Measurements from ENCODE around the gene SLC44A1.

The SLC44A1 gene

GRCh38 chr9:105219291-105219805 is 25.1 kb upstream of the SLC44A1 start:
- Histone ChIP-seq H3K27me3 (ENCODE audit: low read depth, low read length) (no peaks in the 10 kb centered on the region), H3K27ac (ENCODE audit: low read length) (no peak overlapping the region), H3K4me3 (ENCODE audit: low read depth in 1 of 2, low read length in 2 of 2) (no peak overlapping the region), H3K9me3 (ENCODE audit: control insufficient read depth in 1 of 2, low read length in 2 of 2) (peaks cover 6 to 10% of the 10 kb centered on the region in 2 donors), H3K36me3 (ENCODE audit: control insufficient read depth in 1 of 2, insufficient read depth in 2 of 2, low read length in 2 of 2) (no peaks in the 10 kb centered on the region), H3K4me1 (ENCODE audit: control insufficient read depth in 1 of 2, insufficient read depth in 2 of 2, low read length in 2 of 2) (peaks cover 0 to 11% of the 10 kb centered on the region in 2 donors)

GRCh38 chr9:105220451-105220850 is 24.0 kb upstream of the SLC44A1 start:
- H3K27ac ChIP-seq (ENCODE audit: low read length) = no peak overlapping the region

GRCh38 chr9:105223544-105224140 is 20.8 kb upstream of the SLC44A1 start:
- Histone ChIP-seq H3K4me1 (ENCODE audit: control insufficient read depth in 1 of 2, insufficient read depth in 2 of 2, low read length in 2 of 2) (peaks cover 0 to 2% of the 10 kb centered on the region in 2 donors), H3K36me3 (ENCODE audit: control insufficient read depth in 1 of 2, insufficient read depth in 2 of 2, low read length in 2 of 2) (no peaks in the 10 kb centered on the region), H3K27me3 (ENCODE audit: low read depth, low read length) (no peaks in the 10 kb centered on the region), H3K9me3 (ENCODE audit: control insufficient read depth in 1 of 2, low read length in 2 of 2) (peaks cover 8 to 18% of the 10 kb centered on the region in 2 donors), H3K4me3 (ENCODE audit: low read depth in 1 of 2, low read length in 2 of 2) (no peak overlapping the region), H3K27ac (ENCODE audit: low read length) (no peak overlapping the region)

More at GRCh38 chr9:105220451-105220850, 24.0 kb upstream of the SLC44A1 start:
- H3K9me3 ChIP-seq (ENCODE audit: control insufficient read depth in 1 of 2, low read length in 2 of 2) = peaks cover 8 to 18% of the 10 kb centered on the region in 2 donors
- no peaks in the 10 kb centered on the region for H3K36me3 ChIP-seq (ENCODE audit: control insufficient read depth in 1 of 2, insufficient read depth in 2 of 2, low read length in 2 of 2)
- no peaks in the 10 kb centered on the region for H3K27me3 ChIP-seq (ENCODE audit: low read depth, low read length)
- H3K4me1 ChIP-seq (ENCODE audit: control insufficient read depth in 1 of 2, insufficient read depth in 2 of 2, low read length in 2 of 2) = peaks cover 0 to 11% of the 10 kb centered on the region in 2 donors
- no peak overlapping the region for H3K4me3 ChIP-seq (ENCODE audit: low read depth in 1 of 2, low read length in 2 of 2)

GRCh38 chr9:105226055-105226454 is 18.4 kb upstream of the SLC44A1 start:
- Histone ChIP-seq H3K27me3 (ENCODE audit: low read depth, low read length) (no peaks in the 10 kb centered on the region), H3K4me1 (ENCODE audit: control insufficient read depth in 1 of 2, insufficient read depth in 2 of 2, low read length in 2 of 2) (peaks cover 0 to 4% of the 10 kb centered on the region in 2 donors), H3K4me3 (ENCODE audit: low read depth in 1 of 2, low read length in 2 of 2) (no peak overlapping the region), H3K9me3 (ENCODE audit: control insufficient read depth in 1 of 2, low read length in 2 of 2) (peaks cover 8 to 18% of the 10 kb centered on the region in 2 donors), H3K27ac (ENCODE audit: low read length) (no peak overlapping the region), H3K36me3 (ENCODE audit: control insufficient read depth in 1 of 2, insufficient read depth in 2 of 2, low read length in 2 of 2) (no peaks in the 10 kb centered on the region)

- Histone ChIP-seq H3K9me3 (ENCODE audit: control insufficient read depth in 1 of 2, low read length in 2 of 2) (no peaks in the 10 kb centered on the region), H3K27ac (ENCODE audit: low read length) (no peak overlapping the region), H3K4me1 (ENCODE audit: control insufficient read depth in 1 of 2, insufficient read depth in 2 of 2, low read length in 2 of 2) (peaks cover 0 to 4% of the 10 kb centered on the region in 2 donors), H3K36me3 (ENCODE audit: control insufficient read depth in 1 of 2, insufficient read depth in 2 of 2, low read length in 2 of 2) (no peaks in the 10 kb centered on the region), H3K27me3 (ENCODE audit: low read depth, low read length) (no peaks in the 10 kb centered on the region), H3K4me3 (ENCODE audit: low read depth in 1 of 2, low read length in 2 of 2) (no peak overlapping the region)
Measured at GRCh38 chr9:105232207-105232606, 12.2 kb upstream of the SLC44A1 start.

GRCh38 chr9:105233873-105234272 is 10.6 kb upstream of the SLC44A1 start:
- no peaks in the 10 kb centered on the region for H3K9me3 ChIP-seq (ENCODE audit: control insufficient read depth in 1 of 2, low read length in 2 of 2)
- H3K27me3 ChIP-seq (ENCODE audit: low read depth, low read length) = no peaks in the 10 kb centered on the region
- no peaks in the 10 kb centered on the region for H3K36me3 ChIP-seq (ENCODE audit: control insufficient read depth in 1 of 2, insufficient read depth in 2 of 2, low read length in 2 of 2)
- H3K4me3 ChIP-seq (ENCODE audit: low read depth in 1 of 2, low read length in 2 of 2) = no peak overlapping the region
- H3K27ac ChIP-seq (ENCODE audit: low read length) = no peak overlapping the region
- H3K4me1 ChIP-seq (ENCODE audit: control insufficient read depth in 1 of 2, insufficient read depth in 2 of 2, low read length in 2 of 2) = no peaks in the 10 kb centered on the region

GRCh38 chr9:105236261-105236660 is 8.2 kb upstream of the SLC44A1 start:
- Histone ChIP-seq H3K4me3 (ENCODE audit: low read depth in 1 of 2, low read length in 2 of 2) (no peak overlapping the region), H3K36me3 (ENCODE audit: control insufficient read depth in 1 of 2, insufficient read depth in 2 of 2, low read length in 2 of 2) (no peaks in the 10 kb centered on the region), H3K27ac (ENCODE audit: low read length) (no peak overlapping the region), H3K4me1 (ENCODE audit: control insufficient read depth in 1 of 2, insufficient read depth in 2 of 2, low read length in 2 of 2) (peaks cover 0 to 4% of the 10 kb centered on the region in 2 donors), H3K27me3 (ENCODE audit: low read depth, low read length) (no peaks in the 10 kb centered on the region), H3K9me3 (ENCODE audit: control insufficient read depth in 1 of 2, low read length in 2 of 2) (no peaks in the 10 kb centered on the region)

GRCh38 chr9:105237246-105237645 is 7.2 kb upstream of the SLC44A1 start:
- H3K4me1 ChIP-seq (ENCODE audit: control insufficient read depth in 1 of 2, insufficient read depth in 2 of 2, low read length in 2 of 2) = peaks cover 0 to 13% of the 10 kb centered on the region in 2 donors
- no peaks in the 10 kb centered on the region for H3K36me3 ChIP-seq (ENCODE audit: control insufficient read depth in 1 of 2, insufficient read depth in 2 of 2, low read length in 2 of 2)
- H3K27me3 ChIP-seq (ENCODE audit: low read depth, low read length) = no peaks in the 10 kb centered on the region
- H3K27ac ChIP-seq (ENCODE audit: low read length) = no peak overlapping the region
- H3K9me3 ChIP-seq (ENCODE audit: control insufficient read depth in 1 of 2, low read length in 2 of 2) = no peaks in the 10 kb centered on the region
- H3K4me3 ChIP-seq (ENCODE audit: low read depth in 1 of 2, low read length in 2 of 2) = no peak overlapping the region

GRCh38 chr9:105238302-105238701 is 6.1 kb upstream of the SLC44A1 start:
- Histone ChIP-seq H3K9me3 (ENCODE audit: control insufficient read depth in 1 of 2, low read length in 2 of 2) (no peaks in the 10 kb centered on the region), H3K27me3 (ENCODE audit: low read depth, low read length) (no peaks in the 10 kb centered on the region), H3K27ac (ENCODE audit: low read length) (no peak overlapping the region), H3K4me3 (ENCODE audit: low read depth in 1 of 2, low read length in 2 of 2) (no peak overlapping the region), H3K4me1 (ENCODE audit: control insufficient read depth in 1 of 2, insufficient read depth in 2 of 2, low read length in 2 of 2) (peaks cover 0 to 21% of the 10 kb centered on the region in 2 donors), H3K36me3 (ENCODE audit: control insufficient read depth in 1 of 2, insufficient read depth in 2 of 2, low read length in 2 of 2) (no peaks in the 10 kb centered on the region)

GRCh38 chr9:105241356-105242043 is 3.0 kb upstream of the SLC44A1 start:
- H3K27ac ChIP-seq (ENCODE audit: low read length) = no peak overlapping the region
- no peaks in the 10 kb centered on the region for H3K36me3 ChIP-seq (ENCODE audit: control insufficient read depth in 1 of 2, insufficient read depth in 2 of 2, low read length in 2 of 2)
- no peak overlapping the region for H3K4me3 ChIP-seq (ENCODE audit: low read depth in 1 of 2, low read length in 2 of 2)
- H3K4me1 ChIP-seq (ENCODE audit: control insufficient read depth in 1 of 2, insufficient read depth in 2 of 2, low read length in 2 of 2) = peaks cover 0 to 21% of the 10 kb centered on the region in 2 donors
- H3K27me3 ChIP-seq (ENCODE audit: low read depth, low read length) = no peaks in the 10 kb centered on the region
- no peaks in the 10 kb centered on the region for H3K9me3 ChIP-seq (ENCODE audit: control insufficient read depth in 1 of 2, low read length in 2 of 2)

- Histone ChIP-seq H3K4me1 (ENCODE audit: control insufficient read depth in 1 of 2, insufficient read depth in 2 of 2, low read length in 2 of 2) (peaks cover 0 to 21% of the 10 kb centered on the region in 2 donors), H3K27me3 (ENCODE audit: low read depth, low read length) (no peaks in the 10 kb centered on the region), H3K9me3 (ENCODE audit: control insufficient read depth in 1 of 2, low read length in 2 of 2) (no peaks in the 10 kb centered on the region), H3K4me3 (ENCODE audit: low read depth in 1 of 2, low read length in 2 of 2) (no peak overlapping the region), H3K27ac (ENCODE audit: low read length) (no peak overlapping the region), H3K36me3 (ENCODE audit: control insufficient read depth in 1 of 2, insufficient read depth in 2 of 2, low read length in 2 of 2) (no peaks in the 10 kb centered on the region)
Measured at GRCh38 chr9:105242062-105242461, 2.4 kb upstream of the SLC44A1 start.
